GM12873 (cell line): ENCODE data around the gene KCNN3.

Experiments
- CTCF ChIP-seq: IDR thresholded peaks from 2 replicates; pipeline ENCODE4 v1.5.1; 2012; ENCODE audit warnings: low read depth, mild to moderate bottlenecking, moderate library complexity, low read length, control low read depth; ENCODE audit not compliant: insufficient read depth; ENCODE audit errors: missing control alignments

The KCNN3 gene

GRCh38 chr1:154824179-154825000, 45.7 kb downstream of the KCNN3 start:
- TF ChIP-seq CTCF, result no peak

GRCh38 chr1:154822717-154823116, 47.4 kb downstream of the KCNN3 start:
- TF ChIP-seq CTCF, result no peak

- no peak for TF ChIP-seq CTCF
Observed at GRCh38 chr1:154822233-154822632, 47.8 kb downstream of the KCNN3 start.

GRCh38 chr1:154821083-154821482, 49.0 kb downstream of the KCNN3 start:
- TF ChIP-seq CTCF, result no peak

- TF ChIP-seq CTCF, result no peak
Observed at GRCh38 chr1:154820646-154821045, 49.4 kb downstream of the KCNN3 start.

GRCh38 chr1:154819628-154820590, 50.2 kb downstream of the KCNN3 start:
- peak; percentile 67 for TF ChIP-seq CTCF

GRCh38 chr1:154818911-154819310, 51.2 kb downstream of the KCNN3 start:
- no peak for TF ChIP-seq CTCF
